GM12801 (cell line): ENCODE results near the gene NCOA4.

Experiments used
- TF ChIP-seq, protein P1 (sequence below): IDR thresholded peaks from one replicate; pipeline ENCODE4 v1.5.1; 2011; ENCODE audit warnings: control low read depth; ENCODE audit not compliant: insufficient read length; ENCODE audit errors: extremely low read depth

Gene NCOA4

DNA sequence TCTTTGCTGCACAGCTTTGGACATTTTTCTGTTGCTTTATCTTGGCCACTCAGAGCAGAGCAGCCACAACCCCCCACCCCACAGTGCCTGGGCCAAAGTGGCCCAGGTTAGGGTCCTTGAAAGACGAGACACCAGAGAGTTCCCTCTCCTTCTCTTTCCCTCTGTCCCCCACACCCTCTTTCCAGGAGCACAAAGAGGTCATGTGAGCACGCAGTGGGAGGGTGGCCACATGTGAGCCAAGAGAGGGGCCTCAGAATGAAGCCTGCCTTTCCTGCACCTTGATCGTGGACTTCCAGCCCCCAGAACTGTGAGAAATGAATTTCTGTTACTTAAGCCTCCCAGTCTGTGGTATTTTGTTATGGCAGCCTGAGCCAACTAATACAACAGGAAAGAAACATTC, 30.3 kb upstream of the NCOA4 start:
- TF ChIP-seq, protein P1, sequence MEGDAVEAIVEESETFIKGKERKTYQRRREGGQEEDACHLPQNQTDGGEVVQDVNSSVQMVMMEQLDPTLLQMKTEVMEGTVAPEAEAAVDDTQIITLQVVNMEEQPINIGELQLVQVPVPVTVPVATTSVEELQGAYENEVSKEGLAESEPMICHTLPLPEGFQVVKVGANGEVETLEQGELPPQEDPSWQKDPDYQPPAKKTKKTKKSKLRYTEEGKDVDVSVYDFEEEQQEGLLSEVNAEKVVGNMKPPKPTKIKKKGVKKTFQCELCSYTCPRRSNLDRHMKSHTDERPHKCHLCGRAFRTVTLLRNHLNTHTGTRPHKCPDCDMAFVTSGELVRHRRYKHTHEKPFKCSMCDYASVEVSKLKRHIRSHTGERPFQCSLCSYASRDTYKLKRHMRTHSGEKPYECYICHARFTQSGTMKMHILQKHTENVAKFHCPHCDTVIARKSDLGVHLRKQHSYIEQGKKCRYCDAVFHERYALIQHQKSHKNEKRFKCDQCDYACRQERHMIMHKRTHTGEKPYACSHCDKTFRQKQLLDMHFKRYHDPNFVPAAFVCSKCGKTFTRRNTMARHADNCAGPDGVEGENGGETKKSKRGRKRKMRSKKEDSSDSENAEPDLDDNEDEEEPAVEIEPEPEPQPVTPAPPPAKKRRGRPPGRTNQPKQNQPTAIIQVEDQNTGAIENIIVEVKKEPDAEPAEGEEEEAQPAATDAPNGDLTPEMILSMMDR, result no peak

DNA sequence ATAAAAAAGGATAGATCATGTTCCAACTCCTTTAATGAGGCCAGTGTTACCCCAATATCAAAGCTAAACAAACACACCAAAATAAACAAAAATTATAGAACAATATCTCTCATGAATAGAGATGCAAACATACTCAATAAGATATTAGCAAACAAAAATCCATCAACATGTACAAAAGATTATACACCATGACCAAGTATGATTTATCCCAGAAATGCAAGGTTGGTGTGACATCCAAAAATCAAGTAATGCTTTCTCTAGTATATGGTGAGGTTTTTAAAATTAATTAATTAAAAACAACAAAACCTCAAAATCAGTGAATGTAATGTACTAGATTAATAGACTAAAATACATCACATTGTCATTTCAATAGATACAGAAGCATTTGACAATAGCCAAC, 26.6 kb upstream of the NCOA4 start:
- TF ChIP-seq, protein P1, result no peak

DNA sequence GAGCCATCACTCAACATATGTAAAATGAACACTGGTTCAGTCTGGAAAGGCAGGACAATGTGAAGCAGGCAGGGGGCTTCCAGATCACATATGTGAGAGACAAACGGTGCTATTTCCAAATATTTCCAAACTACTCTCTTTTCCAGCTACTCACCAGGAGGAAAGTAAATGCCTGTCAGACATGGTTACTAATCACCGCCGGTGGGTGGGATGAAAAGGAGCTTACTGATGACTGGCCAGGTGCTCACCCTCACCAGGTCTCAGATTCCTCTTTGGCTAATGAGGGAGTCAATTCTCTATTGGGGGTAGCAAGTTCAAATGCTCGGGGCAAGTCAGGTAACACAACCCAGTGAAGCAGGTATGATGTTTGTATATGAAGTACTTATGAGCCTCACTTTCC, 25.3 kb upstream of the NCOA4 start:
- TF ChIP-seq, protein P1, result no peak

DNA sequence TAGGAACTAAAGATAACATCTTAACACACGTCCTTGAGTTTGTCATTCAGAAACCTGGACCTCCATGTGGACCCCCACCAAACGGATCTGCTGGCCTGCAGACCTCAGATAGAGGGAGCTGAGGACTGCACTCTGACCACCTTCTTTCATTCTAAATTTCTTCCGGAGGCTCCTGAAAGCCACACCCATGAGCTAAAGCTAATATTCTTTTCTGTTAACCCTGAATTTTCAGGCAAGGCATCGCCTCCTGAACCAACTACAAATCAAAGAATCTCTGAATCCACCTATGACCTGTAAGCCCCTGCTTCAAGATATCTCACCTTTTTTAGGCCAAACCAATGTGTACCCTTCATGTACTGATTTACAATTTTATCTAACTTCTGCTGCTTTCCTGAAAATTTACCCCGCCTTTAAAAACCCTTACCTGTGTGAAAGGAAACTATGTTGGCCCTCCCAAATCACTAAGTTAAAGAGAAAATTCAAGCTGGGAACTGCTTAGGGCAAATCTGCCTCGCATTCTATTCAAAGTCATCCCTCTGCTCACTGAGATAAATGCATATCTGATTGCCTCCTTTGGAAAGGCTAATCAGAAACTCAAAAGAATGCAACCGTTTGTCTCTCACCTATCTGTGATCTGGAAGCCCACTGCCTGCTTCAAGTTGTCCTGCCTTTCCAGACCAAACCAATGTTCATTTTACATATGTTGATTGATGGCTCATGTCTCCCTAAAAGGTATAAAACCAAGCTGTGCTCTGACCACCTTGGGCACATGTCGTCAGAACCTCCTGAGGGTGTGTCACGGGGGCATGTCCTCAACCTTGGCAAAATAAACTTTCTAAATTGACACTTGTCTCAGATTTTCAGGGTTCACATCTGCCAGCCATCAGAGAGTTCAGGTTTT, 23.4 kb upstream of the NCOA4 start:
- TF ChIP-seq, protein P1, result no peak

DNA sequence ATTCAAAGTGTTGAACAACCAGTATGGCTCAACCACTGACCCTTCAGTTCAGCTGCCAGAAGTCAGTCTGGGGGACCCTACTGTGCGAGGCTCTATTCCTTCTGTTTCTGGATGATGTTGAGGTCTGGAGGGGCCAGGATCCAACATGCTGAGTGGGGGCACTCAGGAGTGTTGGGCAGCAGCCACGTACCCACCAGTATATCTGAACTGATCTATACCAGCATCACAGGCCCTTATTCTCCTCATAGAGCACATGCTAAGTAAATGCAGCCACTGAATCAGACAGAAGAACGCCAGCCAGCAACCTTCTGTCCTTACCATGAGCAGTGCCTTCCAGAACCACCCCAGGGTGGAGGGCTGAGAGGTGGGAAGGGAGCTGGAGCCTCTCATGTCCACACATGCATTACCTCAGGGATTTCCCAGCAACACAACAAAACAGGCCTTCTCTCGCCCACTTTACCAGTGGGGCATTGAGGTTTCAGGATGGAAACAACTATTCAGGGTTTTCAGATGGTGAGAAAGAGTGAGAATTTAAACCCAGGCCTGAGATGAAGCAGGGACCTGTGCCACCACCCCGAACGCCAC, 22.5 kb upstream of the NCOA4 start:
- TF ChIP-seq, protein P1, result no peak

DNA sequence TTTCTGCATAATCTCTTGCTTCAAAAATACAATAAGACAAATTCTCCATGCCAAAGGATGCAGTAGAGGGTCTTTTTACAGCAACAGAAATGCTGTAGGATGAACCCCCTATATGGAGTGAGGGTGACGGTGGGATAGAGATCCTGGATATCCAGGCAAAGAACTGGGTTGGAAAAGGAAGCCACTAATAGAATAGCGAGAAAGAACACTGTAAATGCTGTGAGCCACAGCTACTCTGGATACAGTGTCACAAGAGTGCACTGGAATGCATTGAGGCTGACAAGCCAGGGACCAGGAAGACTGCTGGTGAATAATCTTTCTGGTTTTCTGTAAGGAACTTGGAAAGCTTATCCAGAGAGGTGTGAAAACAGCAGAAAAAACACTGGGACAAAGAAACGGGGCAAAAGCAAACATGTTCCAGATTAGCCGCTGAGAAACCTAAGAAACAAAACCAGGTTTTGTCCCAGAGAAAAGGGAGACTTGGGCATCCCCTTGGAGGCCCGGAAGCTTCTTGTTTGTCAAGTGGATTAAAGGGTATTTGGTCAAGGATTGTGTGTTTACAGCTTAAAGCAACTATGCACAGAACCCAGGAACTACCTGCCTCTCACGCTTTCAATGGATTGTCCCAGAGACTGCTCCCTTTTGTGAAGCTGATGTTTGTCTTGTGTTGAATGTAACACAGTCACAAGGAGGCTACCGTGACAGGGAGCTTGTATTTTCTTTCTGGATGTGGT, 21.8 kb upstream of the NCOA4 start:
- TF ChIP-seq, protein P1, result no peak

DNA sequence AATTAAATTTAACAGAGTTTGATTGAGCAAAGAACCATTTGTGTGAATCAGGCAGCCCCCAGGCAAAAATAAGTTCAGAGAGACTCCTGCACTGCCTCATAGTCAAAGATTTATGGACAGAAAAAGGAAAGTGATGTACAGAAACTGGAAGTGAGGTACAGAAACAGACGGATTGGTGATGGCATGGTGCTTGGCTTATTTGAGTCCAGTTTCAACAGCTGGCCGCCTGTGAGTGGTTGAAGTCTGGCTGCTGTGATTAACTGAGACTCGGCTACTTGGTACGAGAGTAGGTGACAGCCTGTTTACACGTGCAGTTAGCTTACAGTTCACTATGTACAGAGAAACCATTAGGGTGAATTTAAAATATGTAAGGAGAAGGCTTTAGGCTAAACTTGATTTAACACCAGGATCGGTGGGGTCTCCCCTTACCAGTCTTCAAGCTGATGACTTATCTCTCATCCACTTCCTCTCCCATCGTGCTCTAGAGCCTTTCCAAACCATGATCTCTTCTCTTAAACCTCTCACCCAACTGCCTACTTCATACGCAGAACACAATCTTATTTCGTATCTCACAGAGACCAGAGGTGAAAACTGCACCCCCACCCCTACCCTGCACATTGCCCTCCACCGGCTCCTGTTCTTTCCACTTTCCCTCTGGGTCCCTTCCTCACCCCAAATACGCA, 20.7 kb upstream of the NCOA4 start:
- TF ChIP-seq, protein P1, result no peak
